ENCODE measurements around the gene GLRX3. TPM values are rescaled to one million over a fixed set of nuclear protein-coding genes. Genes with fewer than 3 reads are reported as not detected.
"Not testable (repeated sequence)": the region's sequence is repeated elsewhere in the genome, so short reads cannot be mapped to it uniquely, and the experiment has no call there.

The GLRX3 gene
- total RNA-seq, 2 donors from 2014 or later = 50.0 to 86.5 TPM

DNA sequence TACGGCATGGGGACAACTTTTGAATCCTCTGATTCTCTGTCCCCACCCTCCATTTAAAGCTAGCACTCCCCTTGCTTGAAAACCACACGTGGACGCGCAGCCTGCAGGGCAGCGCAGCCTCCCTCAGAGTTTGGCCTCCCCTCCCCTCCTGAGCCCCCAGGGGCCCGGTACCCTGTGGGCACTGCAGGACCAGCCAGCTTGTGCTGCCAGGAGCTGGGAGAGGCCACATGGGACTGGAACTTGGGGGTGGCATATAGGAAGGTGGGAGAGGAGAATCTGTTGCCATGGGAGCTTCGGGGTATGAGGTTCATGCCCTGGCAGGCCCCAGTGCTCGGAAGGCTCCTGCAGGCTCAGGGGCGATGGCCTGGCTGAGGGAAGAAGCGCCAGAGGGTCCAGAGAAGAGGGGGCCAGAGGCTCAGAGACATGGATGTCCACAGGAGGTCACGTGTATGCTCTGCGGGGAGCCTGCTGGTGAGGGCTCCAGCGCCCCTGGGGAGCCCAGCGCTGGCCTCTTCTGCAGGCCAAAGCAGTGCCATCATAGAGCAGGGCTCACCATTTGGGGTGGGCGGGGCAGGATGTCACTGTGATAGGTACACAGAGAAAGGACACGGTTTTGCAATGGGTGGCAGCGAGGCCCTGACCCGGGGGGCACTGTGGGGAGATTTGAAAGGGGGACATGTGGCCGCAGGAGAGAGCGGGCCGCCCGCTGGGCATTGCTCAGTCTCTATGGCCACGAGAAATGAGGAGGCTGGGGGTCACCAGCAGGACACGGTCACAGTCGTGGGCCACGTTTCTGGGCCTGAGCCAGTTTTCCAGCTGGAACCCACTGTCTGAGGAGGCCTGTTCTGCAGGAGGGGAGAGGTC, 64.2 kb downstream of the GLRX3 start:
- no peaks in the 10 kb centered on the region for H3K27me3 ChIP-seq
- intact Hi-C loops (cut with DNase I) = no loop called here

DNA sequence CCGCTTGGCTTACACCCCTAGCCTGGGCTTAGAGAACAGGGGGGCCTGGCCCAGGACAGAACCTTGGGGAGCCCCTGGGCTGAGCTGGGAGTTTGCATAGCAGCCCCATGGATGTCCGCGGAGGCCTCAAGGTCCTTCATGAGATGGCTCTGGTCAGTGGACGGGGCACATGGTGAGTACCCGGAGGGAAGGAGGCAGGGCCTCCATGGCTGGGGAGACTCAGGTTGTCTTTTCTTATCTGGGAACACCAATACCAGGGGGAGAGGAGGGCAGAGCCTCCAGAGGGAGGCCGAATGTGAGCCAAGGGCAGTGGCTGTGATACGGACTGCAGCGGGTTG, 64.8 kb downstream of the GLRX3 start:
- Histone ChIP-seq H3K9ac (ENCODE audit: low read depth in 2 of 2, low read length in 2 of 2) (no peak overlapping the region), H3K4me1 (no peaks in the 10 kb centered on the region), H3K4me3 (no peak overlapping the region), H3K36me3 (no peaks in the 10 kb centered on the region), H3K27me3 (no peaks in the 10 kb centered on the region), H3K9me3 (no peaks in the 10 kb centered on the region), H3K27ac (no peak overlapping the region)
- DNase-seq = no peak
- TF ChIP-seq, protein P1, sequence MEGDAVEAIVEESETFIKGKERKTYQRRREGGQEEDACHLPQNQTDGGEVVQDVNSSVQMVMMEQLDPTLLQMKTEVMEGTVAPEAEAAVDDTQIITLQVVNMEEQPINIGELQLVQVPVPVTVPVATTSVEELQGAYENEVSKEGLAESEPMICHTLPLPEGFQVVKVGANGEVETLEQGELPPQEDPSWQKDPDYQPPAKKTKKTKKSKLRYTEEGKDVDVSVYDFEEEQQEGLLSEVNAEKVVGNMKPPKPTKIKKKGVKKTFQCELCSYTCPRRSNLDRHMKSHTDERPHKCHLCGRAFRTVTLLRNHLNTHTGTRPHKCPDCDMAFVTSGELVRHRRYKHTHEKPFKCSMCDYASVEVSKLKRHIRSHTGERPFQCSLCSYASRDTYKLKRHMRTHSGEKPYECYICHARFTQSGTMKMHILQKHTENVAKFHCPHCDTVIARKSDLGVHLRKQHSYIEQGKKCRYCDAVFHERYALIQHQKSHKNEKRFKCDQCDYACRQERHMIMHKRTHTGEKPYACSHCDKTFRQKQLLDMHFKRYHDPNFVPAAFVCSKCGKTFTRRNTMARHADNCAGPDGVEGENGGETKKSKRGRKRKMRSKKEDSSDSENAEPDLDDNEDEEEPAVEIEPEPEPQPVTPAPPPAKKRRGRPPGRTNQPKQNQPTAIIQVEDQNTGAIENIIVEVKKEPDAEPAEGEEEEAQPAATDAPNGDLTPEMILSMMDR (IDR thresholded peaks at IDR 0.05) = no peak
- intact Hi-C loops (cut with DNase I) = no loop called here

More for the DNA sequence above, 64.2 kb downstream of the GLRX3 start:
- Histone ChIP-seq H3K4me3 (no peak overlapping the region), H3K4me1 (no peaks in the 10 kb centered on the region), H3K36me3 (no peaks in the 10 kb centered on the region), H3K9ac (ENCODE audit: low read depth in 2 of 2, low read length in 2 of 2) (no peak overlapping the region), H3K27ac (no peak overlapping the region), H3K9me3 (no peaks in the 10 kb centered on the region)
- TF ChIP-seq, protein P1 (IDR thresholded peaks at IDR 0.05) = no peak
- no peak for DNase-seq

DNA sequence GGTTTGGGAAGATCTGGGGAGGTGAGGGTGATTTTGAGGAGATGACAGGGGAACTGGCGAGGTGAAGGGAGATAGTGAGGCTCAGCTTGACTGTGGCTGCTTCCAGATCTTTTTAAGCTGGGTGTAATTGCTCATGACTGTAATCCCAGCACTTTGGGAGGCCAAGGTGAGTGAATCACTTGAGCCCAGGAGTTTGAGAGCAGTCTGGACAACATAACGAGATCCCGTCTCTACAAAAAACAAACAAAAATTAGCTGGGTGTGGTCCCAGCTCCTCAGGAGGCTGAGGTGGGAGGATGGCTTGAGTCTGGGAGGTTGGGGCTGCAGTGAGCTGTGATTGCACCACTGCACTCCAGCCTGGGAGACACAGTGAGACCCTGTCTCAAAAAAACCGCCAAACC, 66.0 kb downstream of the GLRX3 start:
- H3K27ac ChIP-seq; DNase-seq; intact Hi-C loops (cut with DNase I); H3K36me3 ChIP-seq; H3K9me3 ChIP-seq; H3K4me1 ChIP-seq; H3K9ac ChIP-seq (ENCODE audit: low read depth in 2 of 2, low read length in 2 of 2); H3K27me3 ChIP-seq; H3K4me3 ChIP-seq: not testable (repeated sequence)

DNA sequence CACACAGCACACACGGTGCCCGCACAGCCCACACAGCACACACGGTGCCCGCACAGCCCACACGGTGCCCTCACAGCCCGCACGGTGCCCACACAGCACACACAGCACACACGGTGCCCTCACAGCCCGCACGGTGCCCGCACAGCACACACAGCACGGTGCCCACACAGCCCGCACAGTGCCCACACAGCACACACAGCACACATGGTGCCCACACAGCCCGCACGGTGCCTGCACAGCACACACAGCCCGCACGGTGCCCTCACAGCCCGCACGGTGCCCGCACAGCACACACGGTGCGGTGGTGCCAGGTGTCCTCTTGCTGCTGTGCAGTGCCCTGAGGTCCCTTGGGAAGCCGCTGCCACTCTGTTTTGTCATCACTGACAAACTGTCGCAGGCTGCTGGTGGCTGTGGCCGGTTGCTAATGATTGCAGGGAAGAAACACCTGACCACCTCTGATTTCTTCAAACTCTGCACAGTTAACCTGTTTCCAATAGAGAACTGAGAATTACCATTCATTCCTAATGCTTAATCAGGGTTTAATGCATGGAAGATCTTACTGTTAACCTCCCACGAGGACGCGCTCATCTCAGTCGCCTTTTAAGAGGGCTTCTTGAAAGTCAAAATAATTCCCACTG, 66.9 kb downstream of the GLRX3 start:
- no peak for DNase-seq
- no peak overlapping the region for H3K9ac ChIP-seq (ENCODE audit: low read depth in 2 of 2, low read length in 2 of 2)
- no peak overlapping the region for H3K27ac ChIP-seq
- no peaks in the 10 kb centered on the region for H3K36me3 ChIP-seq
- intact Hi-C loops (cut with DNase I) = no loop called here
- H3K27me3 ChIP-seq = no peaks in the 10 kb centered on the region
- H3K9me3 ChIP-seq = no peaks in the 10 kb centered on the region
- no peak overlapping the region for H3K4me3 ChIP-seq
- TF ChIP-seq, protein P1 (IDR thresholded peaks at IDR 0.05) = no peak
- H3K4me1 ChIP-seq = no peaks in the 10 kb centered on the region

DNA sequence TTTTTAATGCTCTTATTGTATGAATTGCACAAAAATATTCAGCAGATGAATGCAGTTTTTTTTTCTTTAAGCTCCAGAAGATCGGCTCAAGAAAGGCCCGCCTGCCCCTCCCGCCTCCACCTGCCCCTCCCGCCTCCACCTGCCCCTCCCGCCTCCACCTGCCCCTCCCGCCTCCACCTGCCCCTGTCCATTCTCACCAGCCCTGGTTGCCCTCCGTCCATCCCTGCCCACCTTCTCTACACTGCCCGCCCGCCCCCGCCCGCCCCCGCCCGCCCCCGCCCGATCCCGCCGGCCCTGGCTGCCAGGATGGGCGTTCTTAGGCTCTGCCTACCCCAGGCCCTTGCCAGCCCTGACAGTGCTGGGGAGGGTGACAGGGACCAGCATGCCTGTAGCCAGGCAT, 67.4 kb downstream of the GLRX3 start:
- H3K4me3 ChIP-seq = no peak overlapping the region
- no peaks in the 10 kb centered on the region for H3K9me3 ChIP-seq
- DNase-seq = no peak
- no peak overlapping the region for H3K9ac ChIP-seq (ENCODE audit: low read depth in 2 of 2, low read length in 2 of 2)
- no peaks in the 10 kb centered on the region for H3K36me3 ChIP-seq
- no peaks in the 10 kb centered on the region for H3K4me1 ChIP-seq
- intact Hi-C loops (cut with DNase I) = no loop called here
- TF ChIP-seq, protein P1 (IDR thresholded peaks at IDR 0.05) = no peak
- no peaks in the 10 kb centered on the region for H3K27me3 ChIP-seq
- no peak overlapping the region for H3K27ac ChIP-seq

DNA sequence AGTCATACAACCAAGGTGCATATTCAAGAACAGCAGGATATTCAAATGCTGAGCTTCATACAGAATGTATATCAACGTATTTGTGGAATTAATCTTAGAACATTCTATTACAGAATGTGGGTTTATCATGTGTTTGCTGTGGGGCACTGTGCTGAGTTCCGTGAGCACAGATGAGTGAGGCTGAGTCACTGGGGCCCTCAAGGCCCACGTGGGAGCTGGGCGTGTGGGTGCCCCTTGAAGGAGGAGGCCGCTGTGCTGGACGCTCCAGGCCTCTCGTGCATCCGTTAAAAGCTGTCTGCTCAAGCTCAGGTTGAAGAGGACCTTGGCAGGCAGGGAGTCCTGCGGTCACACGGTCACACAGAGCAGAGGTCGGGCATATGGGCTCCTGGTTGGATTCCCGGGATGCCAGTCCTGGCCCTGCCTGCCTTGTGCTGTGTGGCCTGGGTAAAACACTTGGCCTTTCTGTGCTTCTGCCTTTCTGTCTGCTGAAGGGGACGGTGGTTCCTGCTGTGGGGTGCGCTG, 70.1 kb downstream of the GLRX3 start:
- no peak overlapping the region for H3K9ac ChIP-seq (ENCODE audit: low read depth in 2 of 2, low read length in 2 of 2)
- H3K27me3 ChIP-seq = no peaks in the 10 kb centered on the region
- no peaks in the 10 kb centered on the region for H3K36me3 ChIP-seq
- intact Hi-C loops (cut with DNase I) = no loop called here
- TF ChIP-seq, protein P1 (IDR thresholded peaks at IDR 0.05) = no peak
- H3K27ac ChIP-seq = no peak overlapping the region
- H3K4me1 ChIP-seq = no peaks in the 10 kb centered on the region
- no peak for DNase-seq
- H3K4me3 ChIP-seq = no peak overlapping the region
- H3K9me3 ChIP-seq = no peaks in the 10 kb centered on the region

Data from colonic mucosa (tissue), 4 donors.